GM10266 (cell line): ENCODE measurements around the gene STK4.

ENCODE experiments used
- DNase-seq: peaks from one replicate; pipeline ENCODE4 v3.0.0; 2012; ENCODE audit errors: extremely low spot score
- TF ChIP-seq, protein P1 (sequence below): IDR thresholded peaks from 2 replicates; pipeline ENCODE4 v1.5.1; 2012; ENCODE audit warnings: mild to moderate bottlenecking, low read depth; ENCODE audit not compliant: control insufficient read depth, insufficient read depth; ENCODE audit errors: missing control alignments

STK4 gene

DNA sequence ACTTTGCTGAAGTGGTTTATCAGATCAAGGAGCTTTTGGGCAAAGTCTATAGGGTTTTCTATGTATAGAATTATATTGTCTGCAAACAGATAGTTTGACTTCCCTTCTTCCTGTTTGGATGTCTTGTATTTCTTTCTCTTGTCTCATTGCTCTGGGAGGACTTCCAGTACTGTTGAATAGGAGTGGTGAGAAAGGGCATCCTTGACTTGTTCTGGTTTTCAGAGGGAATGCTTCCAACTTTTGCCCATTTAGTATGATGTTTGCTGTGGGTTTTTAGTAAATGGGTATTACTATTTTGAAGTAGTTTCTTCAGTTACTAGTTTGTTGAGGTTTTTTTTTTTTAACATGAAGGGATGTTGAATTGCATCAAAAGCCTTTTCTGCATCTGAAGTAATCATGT lies 98.5 kb downstream of the STK4 start:
- TF ChIP-seq, protein P1, sequence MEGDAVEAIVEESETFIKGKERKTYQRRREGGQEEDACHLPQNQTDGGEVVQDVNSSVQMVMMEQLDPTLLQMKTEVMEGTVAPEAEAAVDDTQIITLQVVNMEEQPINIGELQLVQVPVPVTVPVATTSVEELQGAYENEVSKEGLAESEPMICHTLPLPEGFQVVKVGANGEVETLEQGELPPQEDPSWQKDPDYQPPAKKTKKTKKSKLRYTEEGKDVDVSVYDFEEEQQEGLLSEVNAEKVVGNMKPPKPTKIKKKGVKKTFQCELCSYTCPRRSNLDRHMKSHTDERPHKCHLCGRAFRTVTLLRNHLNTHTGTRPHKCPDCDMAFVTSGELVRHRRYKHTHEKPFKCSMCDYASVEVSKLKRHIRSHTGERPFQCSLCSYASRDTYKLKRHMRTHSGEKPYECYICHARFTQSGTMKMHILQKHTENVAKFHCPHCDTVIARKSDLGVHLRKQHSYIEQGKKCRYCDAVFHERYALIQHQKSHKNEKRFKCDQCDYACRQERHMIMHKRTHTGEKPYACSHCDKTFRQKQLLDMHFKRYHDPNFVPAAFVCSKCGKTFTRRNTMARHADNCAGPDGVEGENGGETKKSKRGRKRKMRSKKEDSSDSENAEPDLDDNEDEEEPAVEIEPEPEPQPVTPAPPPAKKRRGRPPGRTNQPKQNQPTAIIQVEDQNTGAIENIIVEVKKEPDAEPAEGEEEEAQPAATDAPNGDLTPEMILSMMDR = no peak
- DNase-seq = no peak

- no peak for DNase-seq
- TF ChIP-seq, protein P1 = no peak
These were observed 100.1 kb downstream of the STK4 start for GRCh38 chr20:45066372-45066771.

- DNase-seq = no peak
- TF ChIP-seq, protein P1 = no peak
These were observed 100.8 kb downstream of the STK4 start for GRCh38 chr20:45067087-45067486.

GRCh38 chr20:45067558-45067957 lies 101.2 kb downstream of the STK4 start:
- no peak for DNase-seq
- TF ChIP-seq, protein P1 = no peak

- TF ChIP-seq, protein P1 = no peak
- DNase-seq = no peak
These were observed 102.9 kb downstream of the STK4 start for GRCh38 chr20:45069261-45069660.

- no peak for DNase-seq
- TF ChIP-seq, protein P1 = no peak
These were observed 104.8 kb downstream of the STK4 start for GRCh38 chr20:45070932-45071632.

DNA sequence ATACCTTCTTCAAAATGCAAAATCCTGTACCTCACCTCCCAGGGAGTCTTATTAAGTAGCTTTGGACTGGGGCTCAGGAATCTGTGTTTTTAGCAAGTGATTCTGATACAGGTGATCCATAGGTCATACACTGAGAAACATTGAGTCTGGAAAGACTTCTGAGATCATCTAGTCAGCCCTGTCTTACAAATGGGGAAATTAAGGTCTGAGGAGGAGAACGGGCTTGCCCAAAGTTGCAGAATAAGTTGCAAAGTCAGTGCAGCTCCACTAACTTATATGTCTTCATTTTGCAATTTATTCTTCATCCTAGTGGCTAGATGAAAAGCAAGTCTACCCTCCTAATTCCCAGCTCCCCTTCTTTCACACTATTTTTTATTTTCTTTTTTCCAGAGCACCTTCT lies 105.8 kb downstream of the STK4 start:
- TF ChIP-seq, protein P1 = no peak
- no peak for DNase-seq
